ENCODE results near the gene NET1. TPM values are rescaled to one million over a fixed set of nuclear protein-coding genes. Genes with fewer than 3 reads are reported as not detected.

Gene NET1
- total RNA-seq, 2 experiments from 2014 or later, result 39.1 to 47.7 TPM

DNA sequence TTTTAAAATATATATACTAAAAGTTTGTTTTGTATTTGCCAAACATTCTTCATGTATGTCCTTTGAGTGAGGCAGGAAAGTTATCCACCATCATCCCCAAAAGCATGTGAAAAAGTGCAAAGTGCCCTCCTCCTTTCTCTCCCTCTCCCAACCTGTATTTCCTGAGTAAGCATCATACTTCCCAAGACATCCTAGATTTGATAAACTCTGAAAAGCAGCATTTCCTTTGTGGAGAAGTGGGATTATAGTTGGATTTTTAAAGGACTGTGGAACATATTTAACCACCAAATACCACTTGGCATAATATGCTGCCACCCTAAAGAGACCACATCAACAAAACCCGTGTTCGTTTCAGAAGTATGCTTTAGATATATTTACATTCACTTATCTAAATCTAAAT lies 36.9 kb downstream of the NET1 start:
- Mint-ChIP-seq H3K9me3 (no peaks in the 10 kb centered on the region), H3K27ac (no peak overlapping the region), H3K4me3 (no peak overlapping the region), H3K36me3 (ENCODE audit: low read depth) (peaks cover 35% of the 10 kb centered on the region), H3K27me3 (no peaks in the 10 kb centered on the region), H3K4me1 (peaks cover 53% of the 10 kb centered on the region)
- POLR2A ChIA-PET, result no interaction called here
- CTCF ChIA-PET, result no interaction called here
- DNase-seq, result no peak

DNA sequence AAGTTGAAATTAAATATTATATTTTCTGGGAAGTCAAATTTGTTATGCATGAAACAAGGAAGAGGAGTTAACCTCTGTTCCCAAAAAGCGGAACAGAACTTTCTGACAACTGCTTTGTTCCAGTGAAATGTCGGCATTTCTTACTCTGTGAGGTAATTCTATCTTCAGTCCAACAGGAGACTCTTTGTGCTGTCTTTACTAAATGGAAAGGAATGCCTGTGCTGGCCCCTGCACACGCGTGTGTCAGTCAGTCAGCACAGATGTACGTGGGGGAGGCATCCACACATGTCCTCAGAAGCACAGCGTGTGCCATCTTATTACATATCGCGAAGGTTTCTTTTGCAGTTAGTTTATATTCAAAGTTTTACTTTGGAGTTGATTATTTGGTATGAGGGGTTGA lies 37.5 kb downstream of the NET1 start:
- no peak for DNase-seq
- H3K4me3 Mint-ChIP-seq, result no peak overlapping the region
- H3K27me3 Mint-ChIP-seq, result no peaks in the 10 kb centered on the region
- ChIA-PET POLR2A (no interaction called here), CTCF (no interaction called here)
- H3K27ac Mint-ChIP-seq, result no peak overlapping the region
- peaks cover 47% of the 10 kb centered on the region for H3K4me1 Mint-ChIP-seq
- no peaks in the 10 kb centered on the region for H3K9me3 Mint-ChIP-seq
- peaks cover 35% of the 10 kb centered on the region for H3K36me3 Mint-ChIP-seq (ENCODE audit: low read depth)

DNA sequence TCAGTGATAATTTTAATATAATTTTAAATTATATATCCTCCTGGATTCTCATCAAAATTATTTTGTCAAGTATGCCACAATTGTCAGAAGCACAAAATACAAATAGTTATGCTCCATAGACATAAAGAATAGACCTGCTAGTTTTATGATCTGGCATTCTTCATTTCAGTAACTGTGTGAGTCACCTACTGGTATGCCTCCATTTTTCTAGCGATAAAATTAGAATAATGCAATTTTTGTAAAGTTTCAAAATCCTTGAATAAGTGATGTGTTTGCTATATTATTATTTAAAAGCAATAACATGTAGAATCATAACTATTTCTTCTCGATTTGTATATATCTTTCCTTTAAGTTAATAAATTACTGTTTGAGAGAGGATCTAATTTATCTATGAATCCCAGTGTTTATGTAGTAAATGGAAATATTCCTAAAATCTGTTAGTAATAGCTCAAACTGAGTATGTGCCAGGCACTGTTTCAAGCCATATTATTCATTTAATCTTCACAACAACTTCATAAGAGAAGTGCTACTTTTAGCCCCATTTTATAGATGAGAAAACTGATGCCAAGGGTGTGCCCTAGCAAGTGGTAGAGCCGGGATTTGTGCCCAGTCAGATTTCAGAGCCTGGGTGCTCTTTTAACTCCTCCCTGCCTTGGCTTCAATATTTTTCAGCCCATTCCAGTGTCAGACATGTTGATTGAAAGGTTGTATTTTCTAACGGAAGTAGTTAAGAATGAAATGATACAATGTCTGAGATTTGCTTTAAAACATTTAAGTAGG lies 38.4 kb downstream of the NET1 start:
- Mint-ChIP-seq H3K36me3 (ENCODE audit: low read depth) (peaks cover 42% of the 10 kb centered on the region), H3K4me3 (no peak overlapping the region), H3K9me3 (no peaks in the 10 kb centered on the region), H3K27me3 (no peaks in the 10 kb centered on the region), H3K27ac (no peak overlapping the region), H3K4me1 (peaks cover 40% of the 10 kb centered on the region)
- ChIA-PET POLR2A (no interaction called here), CTCF (no interaction called here)
- DNase-seq, result no peak

DNA sequence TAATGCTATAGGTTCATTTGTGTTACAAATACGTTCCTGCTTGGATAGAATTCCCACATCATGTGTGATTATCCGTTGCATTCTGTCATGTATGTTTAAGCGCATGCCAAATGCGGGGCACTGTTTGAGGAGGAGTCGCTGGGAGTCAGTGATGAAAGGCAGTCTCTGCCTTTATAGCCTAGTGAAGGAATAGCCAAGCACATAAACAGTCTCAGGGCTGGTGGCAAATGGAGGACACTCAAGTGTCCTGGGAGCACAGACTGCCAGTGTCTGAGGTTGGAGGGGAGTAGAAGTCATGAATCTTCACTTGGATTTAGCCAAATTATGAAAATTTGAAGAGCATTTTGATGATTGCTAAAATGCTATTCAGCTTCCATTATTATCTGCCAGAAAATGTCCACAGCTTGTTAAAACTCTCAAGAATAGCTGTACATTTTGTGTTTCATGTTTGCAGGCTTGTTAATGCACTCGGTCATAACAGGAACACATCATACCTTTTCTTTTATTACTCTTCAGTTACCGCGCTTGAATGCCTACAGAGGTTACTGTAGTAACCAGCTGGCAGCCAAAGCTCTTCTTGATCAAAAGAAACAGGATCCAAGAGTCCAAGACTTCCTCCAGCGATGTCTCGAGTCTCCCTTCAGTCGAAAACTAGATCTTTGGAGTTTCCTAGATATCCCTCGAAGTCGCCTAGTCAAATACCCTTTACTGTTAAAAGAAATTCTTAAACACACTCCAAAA lies 41.6 kb downstream of the NET1 start:
- peaks cover 27% of the 10 kb centered on the region for H3K4me1 Mint-ChIP-seq
- no peak for DNase-seq
- H3K36me3 Mint-ChIP-seq (ENCODE audit: low read depth), result peaks cover 69% of the 10 kb centered on the region
- CTCF ChIA-PET, result interaction anchor here (0.9 to 1.7 kb wide), 4 partner anchors 8 to 176 kb away, joined by 3 read pairs; no protein-coding TSS in a partner anchor
- POLR2A ChIA-PET, result interaction anchor here (0.6 to 0.7 kb wide), 2 partner anchors 14 to 219 kb away, joined by 3 read pairs; no protein-coding TSS in a partner anchor
- H3K27me3 Mint-ChIP-seq, result no peaks in the 10 kb centered on the region
- no peak overlapping the region for H3K4me3 Mint-ChIP-seq
- H3K27ac Mint-ChIP-seq, result peak overlapping the region; percentile 5
- peaks cover 2% of the 10 kb centered on the region for H3K9me3 Mint-ChIP-seq

DNA sequence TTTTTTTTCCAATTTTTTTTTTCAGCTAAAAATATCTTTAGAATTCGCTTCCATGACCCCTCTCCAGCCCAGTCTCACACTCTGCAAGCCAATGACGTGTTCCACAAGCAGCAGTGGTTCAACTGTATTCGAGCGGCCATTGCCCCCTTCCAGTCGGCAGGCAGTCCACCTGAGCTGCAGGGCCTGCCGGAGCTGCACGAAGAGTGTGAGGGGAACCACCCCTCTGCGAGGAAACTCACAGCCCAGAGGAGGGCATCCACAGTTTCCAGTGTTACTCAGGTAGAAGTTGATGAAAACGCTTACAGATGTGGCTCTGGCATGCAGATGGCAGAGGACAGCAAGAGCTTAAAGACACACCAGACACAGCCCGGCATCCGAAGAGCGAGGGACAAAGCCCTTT lies 44.2 kb downstream of the NET1 start:
- Mint-ChIP-seq H3K27me3 (no peaks in the 10 kb centered on the region), H3K9me3 (peaks cover 2% of the 10 kb centered on the region), H3K36me3 (ENCODE audit: low read depth) (peaks cover 76% of the 10 kb centered on the region), H3K4me3 (no peak overlapping the region), H3K4me1 (peaks cover 15% of the 10 kb centered on the region), H3K27ac (no peak overlapping the region)
- DNase-seq, result no peak
- CTCF ChIA-PET, result no interaction called here
- POLR2A ChIA-PET, result no interaction called here

DNA sequence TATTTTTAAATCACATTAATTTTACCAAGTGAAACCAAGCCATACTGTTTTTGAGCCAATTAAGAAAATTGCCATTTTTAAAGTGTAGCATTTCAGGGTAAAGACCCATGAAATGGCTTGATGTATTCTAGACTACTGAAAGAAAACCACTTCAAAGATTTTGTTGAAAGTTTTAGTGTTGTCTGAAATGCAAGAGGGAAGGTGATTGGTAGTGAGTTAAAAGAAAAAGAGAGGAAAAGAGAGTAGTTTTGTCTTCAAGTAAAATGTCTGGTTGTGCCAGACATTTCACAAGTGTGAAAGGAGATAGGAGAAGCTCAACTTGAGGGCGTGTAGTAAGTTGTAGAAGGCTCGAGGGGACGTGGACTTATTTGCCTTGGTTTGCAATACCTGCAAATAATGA lies 45.4 kb downstream of the NET1 start:
- POLR2A ChIA-PET, result no interaction called here
- Mint-ChIP-seq H3K27me3 (no peaks in the 10 kb centered on the region), H3K4me1 (peaks cover 14% of the 10 kb centered on the region), H3K9me3 (peaks cover 2% of the 10 kb centered on the region), H3K36me3 (ENCODE audit: low read depth) (peaks cover 68% of the 10 kb centered on the region), H3K4me3 (no peak overlapping the region), H3K27ac (peak overlapping the region; percentile 81)
- CTCF ChIA-PET, result interaction anchor here (0.5 kb wide), 1 partner anchor 605 kb away, joined by 4 read pairs; the partner anchor contains the start of gene IL2RA
- DNase-seq, result no peak

DNA sequence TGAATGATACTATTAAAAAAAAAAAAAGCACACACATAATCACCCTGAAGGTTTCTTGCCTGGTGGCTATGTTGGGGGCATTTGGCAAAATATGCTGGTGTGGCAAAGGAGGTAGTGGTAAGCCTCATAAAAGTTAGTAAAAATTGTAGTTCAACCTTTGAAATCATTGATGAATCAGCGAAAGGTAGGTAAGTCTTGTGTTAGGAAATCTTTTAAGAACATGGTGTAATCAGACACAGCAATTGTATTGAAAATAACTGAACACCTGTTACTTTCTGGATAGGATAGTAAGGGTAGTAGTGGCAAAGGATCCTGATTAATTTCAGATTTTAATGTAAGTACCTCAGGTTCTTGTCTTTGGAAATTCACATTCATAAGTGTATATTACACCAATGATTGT lies 46.1 kb downstream of the NET1 start:
- no peak for DNase-seq
- no peak overlapping the region for H3K4me3 Mint-ChIP-seq
- peak overlapping the region; percentile 81 for H3K27ac Mint-ChIP-seq
- peaks cover 61% of the 10 kb centered on the region for H3K36me3 Mint-ChIP-seq (ENCODE audit: low read depth)
- H3K4me1 Mint-ChIP-seq, result peaks cover 14% of the 10 kb centered on the region
- ChIA-PET CTCF (interaction anchor here (0.5 kb wide), 1 partner anchor 604 kb away, joined by 4 read pairs; the partner anchor contains the start of gene IL2RA), POLR2A (no interaction called here)
- H3K9me3 Mint-ChIP-seq, result peaks cover 2% of the 10 kb centered on the region
- H3K27me3 Mint-ChIP-seq, result no peaks in the 10 kb centered on the region

DNA sequence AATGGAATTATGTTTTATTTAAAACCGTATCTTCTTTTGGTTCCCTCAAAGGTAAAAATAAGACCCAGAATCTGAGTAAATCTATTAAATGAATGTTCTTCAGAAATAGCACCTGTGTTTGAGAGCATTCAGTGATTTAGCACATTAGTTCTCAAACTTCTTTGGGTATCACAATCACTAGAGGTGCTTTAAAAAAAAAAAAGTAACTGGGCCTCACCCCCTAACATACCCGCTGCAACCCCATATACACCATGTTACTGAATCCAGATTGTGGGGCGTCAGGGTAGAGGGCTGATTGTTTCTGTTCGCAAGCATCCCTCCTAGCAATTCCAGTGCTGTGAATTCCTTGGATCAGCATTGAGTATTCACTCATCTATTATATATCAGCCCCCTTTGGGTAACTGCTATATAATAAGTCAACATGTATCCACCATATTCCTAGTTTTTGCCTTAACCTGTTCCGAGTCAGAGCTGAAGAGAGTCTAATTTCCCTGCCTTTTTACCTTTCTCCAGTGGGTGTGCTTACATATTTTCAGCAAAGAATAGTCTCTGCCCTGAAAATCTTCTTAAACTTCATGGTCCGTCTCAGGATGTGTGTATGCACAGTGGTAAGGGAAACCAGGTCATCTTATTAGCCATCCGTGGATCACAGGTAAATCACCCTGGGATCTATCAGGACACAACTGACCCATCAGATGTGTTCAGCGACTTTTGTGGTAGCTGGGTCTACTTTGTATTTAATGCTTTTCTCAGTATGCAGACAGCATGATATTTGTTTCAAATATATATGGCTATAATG lies 46.8 kb downstream of the NET1 start:
- ChIA-PET POLR2A (no interaction called here), CTCF (no interaction called here)
- peaks cover 14% of the 10 kb centered on the region for H3K4me1 Mint-ChIP-seq

DNA sequence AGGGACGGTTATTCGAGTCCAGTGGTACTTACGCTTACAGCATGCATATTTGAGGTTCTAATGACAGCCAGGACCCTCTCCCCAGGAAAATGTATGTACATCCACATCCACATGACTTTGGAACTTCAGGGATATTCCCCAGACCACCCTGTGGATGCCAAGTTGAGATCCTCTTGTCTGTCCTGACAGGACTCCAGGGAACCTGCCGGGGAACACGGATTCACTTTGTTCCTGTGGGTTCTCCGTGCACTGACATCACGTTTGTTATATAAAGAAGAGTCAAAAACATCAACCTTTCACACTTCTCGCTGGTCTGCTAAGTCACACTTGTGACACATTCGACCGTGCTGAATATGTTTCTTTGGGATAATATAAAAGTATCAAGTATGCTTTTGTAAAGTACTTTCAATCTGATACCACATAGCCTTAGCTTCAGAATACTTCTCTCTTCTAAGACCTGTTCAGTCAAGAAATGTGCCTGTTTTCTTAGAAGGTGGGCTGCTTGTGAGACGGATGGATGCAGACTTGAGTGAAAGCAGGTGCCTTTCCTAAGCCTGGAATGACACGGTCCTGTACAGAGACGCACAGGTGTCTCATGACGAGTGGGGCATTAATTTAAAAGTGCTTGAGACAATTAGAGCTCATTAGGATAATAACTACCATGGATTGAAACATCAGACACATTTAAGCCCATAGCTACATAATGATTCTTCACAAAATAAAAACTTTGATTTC lies 48.3 kb downstream of the NET1 start:
- Mint-ChIP-seq H3K36me3 (ENCODE audit: low read depth) (peaks cover 40% of the 10 kb centered on the region), H3K9me3 (peaks cover 2% of the 10 kb centered on the region), H3K27me3 (no peaks in the 10 kb centered on the region), H3K4me3 (no peak overlapping the region), H3K27ac (no peak overlapping the region), H3K4me1 (peaks cover 14% of the 10 kb centered on the region)
- ChIA-PET POLR2A (no interaction called here), CTCF (interaction anchor here (2.9 kb wide), 1 partner anchor 162 kb away, joined by 13 read pairs; no protein-coding TSS in a partner anchor)
- DNase-seq, result no peak

More for the DNA sequence above, 46.8 kb downstream of the NET1 start:
- Mint-ChIP-seq H3K9me3 (peaks cover 2% of the 10 kb centered on the region), H3K36me3 (ENCODE audit: low read depth) (peaks cover 55% of the 10 kb centered on the region), H3K27ac (no peak overlapping the region), H3K27me3 (no peaks in the 10 kb centered on the region), H3K4me3 (no peak overlapping the region)
- no peak for DNase-seq

DNA sequence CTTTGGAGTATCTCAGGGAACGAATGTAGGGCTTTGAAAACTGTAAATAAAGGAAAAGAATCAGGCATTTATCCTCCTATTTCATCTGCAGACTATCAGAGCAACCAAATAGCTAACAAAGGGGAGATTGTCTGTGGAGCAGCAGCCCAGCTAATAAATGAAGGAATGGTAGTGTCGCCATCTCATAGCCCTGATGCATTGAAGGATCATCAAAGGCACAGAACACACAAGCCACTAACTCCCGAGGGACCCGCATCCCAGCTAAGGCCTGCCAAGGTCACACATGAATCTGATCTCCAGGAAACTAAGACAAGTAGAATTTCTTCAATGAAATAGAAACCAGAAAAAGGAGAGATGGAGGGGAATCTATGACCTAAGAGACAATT lies 48.8 kb downstream of the NET1 start:
- Mint-ChIP-seq H3K4me3 (no peak overlapping the region), H3K4me1 (peaks cover 14% of the 10 kb centered on the region), H3K9me3 (peaks cover 2% of the 10 kb centered on the region), H3K27ac (no peak overlapping the region), H3K27me3 (no peaks in the 10 kb centered on the region), H3K36me3 (ENCODE audit: low read depth) (peaks cover 34% of the 10 kb centered on the region)
- POLR2A ChIA-PET, result no interaction called here
- CTCF ChIA-PET, result interaction anchor here (1.2 to 2.9 kb wide), 3 partner anchors 88 to 168 kb away, joined by 3 to 13 read pairs (median 4); no protein-coding TSS in a partner anchor
- no peak for DNase-seq

DNA sequence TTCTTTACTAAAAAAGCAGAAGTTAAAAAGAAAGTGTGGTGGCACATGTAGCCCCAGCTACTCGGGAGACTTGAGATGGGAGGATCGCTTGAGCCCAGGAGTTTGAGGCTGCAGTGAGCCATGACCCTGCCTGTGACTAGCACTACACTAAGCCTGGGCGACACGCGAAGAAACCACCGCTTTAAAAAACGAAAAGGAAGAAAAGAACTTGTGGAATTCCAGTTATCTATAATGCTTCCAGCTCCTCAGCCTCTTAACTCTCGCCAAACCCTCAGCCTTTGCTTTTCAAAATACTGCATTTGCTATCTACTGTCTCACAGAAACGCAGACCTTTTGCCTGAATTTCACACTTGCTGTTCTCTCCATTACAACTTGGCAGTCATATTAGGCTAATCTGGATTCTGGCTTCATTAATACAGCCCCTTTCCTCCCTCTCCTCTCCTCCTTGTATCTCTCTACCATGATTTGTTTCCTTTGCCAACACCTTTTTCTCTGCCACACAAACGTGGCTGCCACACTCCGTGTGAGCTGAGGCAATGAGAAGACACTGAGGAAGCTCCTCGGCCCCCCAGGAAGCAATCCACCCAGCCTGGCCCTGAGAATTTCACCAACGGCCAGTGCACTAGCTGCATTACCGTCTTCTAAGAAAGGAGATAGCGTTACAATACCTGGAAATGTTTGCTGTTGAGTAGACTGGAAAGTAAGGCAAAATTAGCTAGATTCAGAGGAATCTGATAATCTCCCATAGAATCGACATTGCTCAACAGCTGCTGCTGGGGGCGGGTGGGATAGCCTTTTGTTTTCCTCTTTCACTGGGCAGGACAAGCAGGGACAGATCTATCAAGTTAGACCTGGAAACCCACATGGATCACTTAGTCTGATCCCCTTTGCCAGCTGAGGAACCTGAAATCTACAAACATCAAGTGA lies 49.8 kb downstream of the NET1 start:
- H3K27me3 Mint-ChIP-seq, result no peaks in the 10 kb centered on the region
- H3K4me1 Mint-ChIP-seq, result peaks cover 9% of the 10 kb centered on the region
- H3K36me3 Mint-ChIP-seq (ENCODE audit: low read depth), result peaks cover 25% of the 10 kb centered on the region
- ChIA-PET CTCF (interaction anchor here (0.6 to 2.9 kb wide), 4 partner anchors 87 to 395 kb away, joined by 3 to 13 read pairs (median 4); no protein-coding TSS in a partner anchor), POLR2A (no interaction called here)
- H3K9me3 Mint-ChIP-seq, result peaks cover 2% of the 10 kb centered on the region
- no peak overlapping the region for H3K4me3 Mint-ChIP-seq
- H3K27ac Mint-ChIP-seq, result no peak overlapping the region
- DNase-seq, result no peak

All from activated CD4-positive, alpha-beta T cell treated with anti-CD3 and anti-CD28 coated beads, Interleukin-2, amount 10 ng/mL, durations not matched to agents 7 days and 5 days (primary cell).